ENCODE results near the gene ZSCAN30.

ZSCAN30 gene

DNA sequence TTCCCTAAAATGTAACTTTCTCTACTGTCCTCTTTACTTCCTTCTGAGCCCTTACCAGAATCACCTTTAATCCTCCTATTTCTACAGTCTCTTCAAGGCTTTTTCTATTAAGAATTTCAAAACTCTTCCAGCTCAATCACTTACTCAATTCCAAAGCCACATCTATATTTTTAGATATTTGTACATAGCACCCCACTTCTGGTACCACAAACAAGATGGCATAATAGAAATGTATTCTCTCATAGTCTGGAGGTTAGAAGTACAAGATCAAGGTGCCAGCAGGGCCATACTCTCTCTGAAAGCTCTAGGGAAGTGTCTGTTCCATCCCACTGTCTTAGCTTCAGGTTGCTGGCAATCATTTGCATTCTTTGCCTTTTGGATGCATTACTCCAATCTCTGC, 11.1 kb downstream of the ZSCAN30 start:
- DNase-seq = no peak

DNA sequence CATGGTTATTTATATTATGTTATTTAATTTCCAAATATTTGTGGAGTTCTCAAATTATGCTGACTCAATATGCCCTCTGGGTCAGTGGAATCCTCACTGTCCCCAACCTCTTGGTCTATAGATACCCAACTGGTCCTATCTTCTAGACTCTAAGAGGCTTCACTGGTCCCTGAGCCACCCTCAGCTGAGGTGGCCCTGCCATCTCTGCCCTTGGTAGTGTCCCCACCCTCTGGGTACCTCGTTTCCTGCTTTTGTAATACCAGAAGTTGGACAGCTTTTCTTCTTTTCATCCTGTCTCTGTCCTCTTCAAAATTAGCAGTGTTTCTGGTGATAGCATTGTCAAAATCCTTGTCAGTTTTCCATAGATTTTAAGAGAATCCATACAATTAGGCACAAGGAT, 11.9 kb downstream of the ZSCAN30 start:
- no peak for DNase-seq

DNA sequence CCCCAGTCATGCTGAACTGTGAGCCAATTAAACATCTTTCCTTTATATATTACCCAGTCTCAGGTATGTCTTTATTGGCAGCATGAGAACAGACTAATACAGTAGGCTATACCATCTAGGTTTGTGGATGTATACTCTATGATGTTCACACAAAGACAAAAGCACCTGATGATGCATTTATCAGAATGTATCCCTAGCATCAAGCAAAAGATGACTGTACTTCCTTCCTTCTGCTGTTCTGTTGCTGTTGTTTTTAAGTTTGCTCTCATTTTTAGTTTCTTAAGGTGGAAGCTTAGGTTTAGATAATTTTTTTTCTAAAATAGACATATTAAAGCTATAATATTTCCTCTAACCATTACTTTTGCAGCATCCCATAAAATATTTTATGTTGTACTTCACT, 12.4 kb downstream of the ZSCAN30 start:
- no peak for DNase-seq

DNA sequence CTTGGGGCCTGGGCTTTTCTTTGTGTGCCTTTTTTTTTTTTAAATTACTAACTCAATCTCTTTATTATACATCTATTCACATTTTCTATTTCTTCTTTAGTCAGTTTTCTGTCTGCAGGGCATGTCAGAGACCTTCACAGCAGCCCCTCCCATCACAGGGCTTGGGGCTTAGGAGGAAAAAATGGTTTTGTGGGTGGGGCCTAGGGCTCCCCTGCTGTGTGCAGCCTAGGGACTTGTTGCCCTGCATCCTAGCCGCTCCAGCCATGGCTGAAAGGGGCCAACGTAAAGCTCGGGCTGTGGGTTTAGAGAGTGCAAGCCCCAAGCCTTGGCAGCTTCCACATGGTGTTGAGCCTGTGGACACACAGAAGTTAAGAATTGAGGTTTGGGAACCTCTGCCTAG, 13.8 kb downstream of the ZSCAN30 start:
- DNase-seq = no peak

DNA sequence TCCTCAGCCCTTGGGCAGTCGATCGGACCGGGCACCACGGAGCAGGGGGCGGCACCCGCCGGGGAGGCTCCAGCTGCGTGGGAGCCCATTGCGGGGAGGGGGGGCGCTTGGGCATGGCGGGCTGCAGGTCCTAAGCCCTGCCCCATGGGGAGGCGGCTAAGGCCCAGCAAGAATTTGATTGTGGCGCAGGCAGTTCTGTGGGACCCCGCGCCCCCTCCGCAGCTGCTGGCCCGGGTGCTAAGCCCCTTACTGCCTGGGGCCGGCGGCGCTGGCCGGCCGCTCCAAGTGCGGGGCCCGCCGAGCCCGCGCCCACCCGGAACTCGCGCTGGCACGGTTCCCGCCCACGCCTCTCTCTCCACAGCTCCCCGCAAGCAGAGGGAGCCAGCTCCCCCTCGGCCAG, 18.4 kb downstream of the ZSCAN30 start:
- no peak for DNase-seq

DNA sequence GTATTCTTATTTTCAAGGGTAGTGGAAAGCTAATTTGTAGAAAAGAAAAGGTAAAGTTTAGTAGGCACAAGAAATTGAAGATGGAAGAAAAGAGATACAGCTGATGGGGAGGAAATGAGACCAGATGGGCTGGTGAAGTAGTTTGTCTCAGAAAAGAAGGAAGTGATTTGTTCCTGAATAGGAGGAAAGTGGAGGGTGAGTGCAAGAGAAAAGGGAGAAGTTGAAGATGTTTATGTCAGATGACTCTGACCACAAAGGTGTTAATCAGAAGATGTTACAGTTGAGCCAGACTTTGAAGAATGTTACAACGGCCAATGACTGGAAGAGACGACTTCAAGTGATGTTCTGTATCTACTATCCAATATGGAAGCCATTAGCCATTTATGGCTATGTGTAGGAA, 21.2 kb downstream of the ZSCAN30 start:
- DNase-seq = no peak

DNA sequence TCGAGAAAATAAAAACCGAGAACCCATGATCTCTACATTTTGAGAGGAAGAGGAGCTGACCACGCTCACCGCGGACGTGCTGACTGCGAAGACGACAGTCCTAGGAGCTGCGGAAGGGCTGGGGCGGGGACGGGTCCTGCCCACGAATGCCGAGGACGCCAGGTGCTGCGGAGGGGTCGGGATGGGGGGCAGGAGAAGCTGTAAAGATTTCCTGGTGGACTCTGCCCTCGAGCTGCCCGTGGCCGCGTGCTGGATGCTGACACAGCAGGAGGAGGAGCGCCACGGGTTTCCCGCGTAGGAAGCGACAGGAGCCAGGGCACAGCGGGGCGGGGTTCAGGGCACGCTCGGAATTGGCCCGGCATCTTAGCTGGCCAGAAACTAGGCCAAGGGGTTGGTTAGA, 22.2 kb downstream of the ZSCAN30 start:
- no peak for DNase-seq

DNA sequence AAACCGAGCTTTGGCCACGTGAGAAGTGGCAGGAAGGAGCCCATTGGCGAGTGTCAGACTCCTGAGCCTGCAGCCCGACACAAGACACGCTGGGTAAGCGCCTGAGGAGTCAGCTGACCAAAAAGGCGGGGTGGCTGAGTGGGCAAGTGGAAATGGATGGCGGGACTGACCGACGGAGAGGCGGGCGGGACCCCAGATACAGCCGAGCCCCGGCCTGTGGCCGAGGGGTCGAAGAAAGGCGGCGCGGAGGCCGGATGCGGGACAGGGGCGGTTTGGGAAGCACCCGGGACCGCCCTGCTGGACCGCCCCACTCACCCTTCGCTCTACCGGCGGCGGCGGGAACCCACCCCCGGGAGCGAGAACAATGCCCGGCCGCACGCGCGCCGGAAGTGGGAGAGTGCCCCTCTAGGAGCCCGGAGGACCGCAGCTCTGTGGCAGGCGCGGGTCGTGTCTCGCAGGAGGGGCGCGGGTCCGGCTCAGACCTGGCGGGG, 22.8 kb downstream of the ZSCAN30 start:
- peak; percentile 17 to 30 for DNase-seq

DNA sequence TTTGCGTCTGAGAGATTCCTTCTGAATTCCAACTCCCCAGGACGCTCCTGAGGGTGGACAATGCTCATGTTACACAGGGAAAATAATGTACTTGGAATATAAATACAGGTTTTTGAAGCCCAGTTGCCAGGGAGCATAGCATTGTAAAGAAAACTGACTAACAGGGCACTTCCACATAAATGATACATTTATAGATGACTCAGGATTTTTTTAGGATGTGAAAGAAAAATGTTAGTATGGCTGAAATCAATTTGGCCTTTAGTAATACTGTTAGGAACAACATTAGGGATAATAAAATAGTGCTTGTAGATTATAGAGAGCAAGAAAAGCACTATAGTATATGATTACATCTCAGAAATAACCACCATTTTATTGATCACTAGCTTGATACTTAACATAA, 25.6 kb downstream of the ZSCAN30 start:
- no peak for DNase-seq

DNA sequence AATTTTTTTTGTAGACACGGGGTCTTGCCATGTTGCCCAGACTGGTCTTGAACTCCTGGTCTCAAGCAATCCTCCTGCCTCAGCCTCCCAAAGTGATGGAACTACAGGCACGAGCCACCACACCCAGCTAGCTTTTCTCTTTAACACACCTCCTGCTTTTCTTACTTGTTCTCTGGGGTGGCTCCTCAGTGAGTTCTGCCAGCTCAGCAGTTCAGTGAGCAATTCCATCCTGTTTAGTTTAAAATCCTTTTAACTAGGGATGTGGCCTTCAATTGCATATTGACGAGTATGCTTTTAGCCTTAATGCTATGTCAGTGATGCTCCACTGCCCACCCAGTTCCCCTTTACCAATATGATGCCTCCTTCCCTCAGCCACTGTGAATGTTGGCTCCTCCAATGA, 33.1 kb downstream of the ZSCAN30 start:
- DNase-seq = no peak

DNA sequence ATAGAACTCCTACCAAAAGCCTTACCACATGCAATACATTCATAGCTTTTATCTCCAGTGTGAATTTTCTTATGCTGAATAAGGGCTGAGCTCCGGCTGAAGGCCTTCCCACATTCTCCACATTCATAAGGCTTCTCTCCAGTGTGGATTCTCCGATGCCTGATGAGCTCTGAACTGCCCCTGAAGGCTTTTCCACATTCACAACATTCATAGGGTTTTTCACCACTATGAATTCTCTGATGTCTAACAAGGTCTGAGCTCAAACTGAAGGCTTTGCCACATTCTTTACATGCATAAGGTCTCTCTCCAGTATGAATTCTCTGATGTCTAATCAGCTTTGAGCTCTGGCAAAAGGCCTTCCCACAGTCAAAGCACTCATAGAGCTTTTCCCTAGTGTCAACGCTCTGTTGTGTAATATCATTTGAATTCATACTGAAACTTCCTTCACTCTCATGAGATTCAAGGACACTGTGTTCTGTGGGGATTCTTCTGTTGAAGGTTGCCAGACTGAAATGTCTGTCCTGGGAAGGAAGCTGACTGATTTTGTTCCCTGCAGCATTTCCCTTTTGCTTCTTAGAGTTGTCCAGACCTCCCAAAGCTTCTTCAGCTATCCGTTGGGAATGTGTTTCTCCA, 36.3 kb downstream of the ZSCAN30 start:
- DNase-seq = no peak

DNA sequence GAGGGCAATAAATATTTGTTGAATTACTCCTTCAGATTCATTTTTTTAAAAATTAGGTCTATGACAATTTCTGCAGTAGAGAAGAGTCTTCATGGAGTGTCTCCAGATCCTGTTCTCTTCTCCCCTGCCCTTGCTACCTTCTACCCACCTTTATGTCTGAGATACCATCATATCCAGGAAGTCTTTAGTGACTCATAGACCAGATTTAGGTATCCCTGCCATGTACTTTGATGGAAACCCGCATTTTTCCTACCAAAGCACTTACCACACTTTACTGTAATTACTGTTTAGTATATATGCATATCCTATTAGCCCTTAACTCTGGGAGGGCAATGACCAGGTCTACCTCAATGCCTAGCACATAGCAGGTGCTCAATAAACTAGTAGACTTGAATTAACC, 37.6 kb downstream of the ZSCAN30 start:
- DNase-seq = no peak

DNA sequence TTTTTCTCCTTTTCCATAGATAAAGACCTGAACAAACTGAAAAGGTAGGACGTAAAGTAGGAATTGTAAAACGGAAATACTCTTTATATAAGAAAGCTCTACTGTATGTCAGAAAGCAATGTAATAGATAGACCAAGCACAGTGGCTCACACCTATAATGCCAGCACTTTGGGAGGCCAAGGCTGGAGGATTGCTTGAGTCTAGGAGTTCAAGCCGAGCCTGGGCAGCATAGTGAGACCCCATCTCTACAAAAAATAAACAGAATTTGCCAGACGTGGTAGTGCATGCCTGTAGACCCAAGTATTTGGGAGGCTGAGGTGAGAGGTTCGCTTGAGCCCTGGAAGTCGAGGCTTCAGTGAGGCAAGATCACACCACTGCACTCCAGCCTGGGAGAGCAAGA, 41.6 kb downstream of the ZSCAN30 start:
- no peak for DNase-seq

DNA sequence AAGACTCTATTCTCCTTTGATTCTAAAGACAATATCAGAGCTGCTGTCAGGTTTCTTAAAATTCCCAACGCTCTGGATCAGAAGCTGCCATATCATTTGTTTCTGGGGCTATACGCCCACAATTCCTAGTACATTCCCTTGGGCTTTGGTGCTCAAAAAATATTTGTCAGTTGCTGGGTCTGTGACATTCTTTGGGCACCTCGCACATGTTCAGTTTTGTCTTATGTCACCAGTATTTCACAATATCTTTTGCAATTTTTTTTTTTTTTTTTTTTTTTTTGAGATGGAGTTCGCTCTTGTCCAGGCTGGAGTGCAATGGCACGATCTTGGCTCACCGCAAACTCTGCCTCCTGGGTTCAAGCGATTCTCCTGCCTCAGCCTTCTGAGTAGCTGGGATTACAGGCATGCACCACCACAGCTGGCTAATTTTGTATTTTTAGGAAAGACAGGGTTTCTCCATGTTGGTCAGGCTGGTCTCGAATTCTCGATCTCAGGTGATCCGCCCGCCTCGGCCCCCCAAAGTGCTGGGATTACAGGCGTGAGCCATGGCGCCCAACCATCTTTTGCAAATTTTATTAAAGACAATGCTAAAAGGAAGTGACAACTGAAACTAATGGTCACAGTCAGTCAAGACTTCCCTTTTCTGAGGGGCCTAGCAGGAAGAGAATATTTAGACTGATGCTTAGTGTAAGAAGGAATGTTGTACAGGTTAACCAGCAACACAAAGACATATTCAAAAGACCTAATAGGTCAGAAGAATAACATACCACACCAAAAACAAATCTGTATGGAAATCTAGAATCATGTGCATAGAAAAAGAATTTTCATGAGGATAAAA, 42.4 kb downstream of the ZSCAN30 start:
- peak in 1 of 2 donors; percentile 12 for DNase-seq

DNA sequence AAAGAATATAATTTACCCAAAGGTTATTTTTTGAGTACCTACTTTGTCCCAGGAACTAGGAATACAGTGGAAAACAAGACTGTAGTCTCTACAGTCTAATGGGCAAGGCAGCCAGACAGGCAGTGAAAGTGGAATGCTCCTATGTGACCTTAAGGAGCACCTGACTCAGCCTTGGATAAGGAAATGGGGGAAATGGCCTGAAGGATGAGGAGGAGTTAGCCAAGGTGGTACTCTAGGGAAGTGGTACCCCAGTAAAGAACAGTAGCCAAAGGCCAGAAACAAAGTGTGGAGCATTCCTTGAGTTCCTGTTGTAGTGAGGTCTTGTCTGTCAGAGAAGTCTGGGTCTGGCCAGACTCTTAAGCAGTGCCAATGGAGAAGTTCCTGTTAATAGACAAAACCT, 43.2 kb downstream of the ZSCAN30 start:
- DNase-seq = no peak

DNA sequence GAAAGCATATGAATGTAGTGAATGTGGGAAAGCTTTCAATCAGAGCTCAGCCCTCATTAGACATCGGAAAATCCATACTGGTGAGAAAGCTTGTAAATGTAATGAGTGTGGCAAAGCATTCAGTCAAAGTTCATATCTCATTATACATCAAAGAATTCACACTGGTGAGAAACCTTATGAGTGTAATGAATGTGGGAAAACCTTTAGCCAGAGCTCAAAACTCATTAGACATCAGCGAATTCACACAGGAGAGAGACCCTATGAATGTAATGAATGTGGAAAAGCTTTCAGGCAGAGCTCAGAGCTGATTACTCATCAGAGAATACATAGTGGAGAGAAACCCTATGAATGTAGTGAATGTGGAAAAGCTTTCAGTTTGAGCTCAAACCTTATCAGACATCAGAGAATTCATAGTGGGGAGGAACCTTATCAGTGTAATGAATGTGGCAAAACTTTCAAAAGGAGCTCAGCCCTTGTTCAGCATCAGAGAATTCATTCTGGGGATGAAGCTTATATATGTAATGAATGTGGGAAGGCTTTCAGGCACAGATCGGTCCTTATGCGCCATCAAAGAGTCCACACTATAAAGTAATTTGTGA, 44.2 kb downstream of the ZSCAN30 start:
- DNase-seq = no peak

DNA sequence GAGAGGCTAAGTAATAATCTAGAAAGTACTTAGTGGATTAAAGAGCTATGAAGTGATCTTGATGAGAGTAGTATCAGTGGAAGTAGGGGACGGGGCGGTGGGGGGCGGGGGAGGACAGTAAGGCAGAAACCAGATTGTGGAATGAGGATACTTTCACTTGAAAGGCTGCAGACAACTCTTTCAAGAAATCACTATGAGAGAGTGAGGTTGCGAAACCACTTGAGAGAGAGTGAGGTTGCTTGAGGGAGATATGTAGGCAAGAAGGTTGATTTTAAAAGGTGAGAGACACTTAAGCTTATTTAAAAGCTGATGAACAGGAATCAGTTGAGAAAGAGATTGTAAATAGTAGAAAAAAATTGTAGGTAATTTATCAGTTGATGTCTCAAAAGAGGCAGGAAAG, 45.4 kb downstream of the ZSCAN30 start:
- no peak for DNase-seq

DNA sequence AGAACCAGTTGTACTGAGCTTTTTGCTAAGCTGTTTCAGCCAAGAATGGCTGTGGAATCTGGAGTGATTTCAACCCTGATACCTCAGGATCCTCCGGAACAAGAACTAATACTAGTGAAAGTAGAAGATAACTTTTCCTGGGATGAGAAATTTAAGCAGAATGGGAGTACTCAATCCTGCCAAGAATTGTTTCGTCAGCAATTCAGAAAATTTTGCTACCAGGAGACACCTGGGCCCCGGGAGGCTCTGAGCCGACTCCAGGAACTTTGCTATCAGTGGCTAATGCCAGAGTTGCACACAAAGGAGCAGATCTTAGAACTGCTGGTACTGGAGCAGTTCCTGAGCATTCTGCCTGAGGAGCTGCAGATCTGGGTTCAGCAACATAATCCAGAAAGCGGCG, 47.6 kb downstream of the ZSCAN30 start:
- DNase-seq = no peak

DNA sequence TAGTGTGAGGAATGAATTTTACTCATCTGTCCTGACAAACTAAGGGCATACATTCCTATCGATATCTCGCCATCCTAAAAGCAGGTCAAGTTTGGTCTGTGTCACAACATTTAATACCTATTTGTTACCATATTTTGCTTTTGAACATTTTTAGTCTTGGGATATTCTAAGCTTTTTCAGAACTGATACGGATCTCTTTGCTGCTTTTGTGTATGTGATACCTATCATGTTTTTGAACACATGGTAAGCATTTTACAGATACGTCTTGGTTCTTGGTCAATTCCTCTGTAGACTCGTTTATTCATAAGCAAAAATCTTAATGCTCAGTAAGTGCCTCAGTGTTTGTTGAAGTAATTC, 48.6 kb downstream of the ZSCAN30 start:
- peak; percentile 5 to 14 for DNase-seq

DNA sequence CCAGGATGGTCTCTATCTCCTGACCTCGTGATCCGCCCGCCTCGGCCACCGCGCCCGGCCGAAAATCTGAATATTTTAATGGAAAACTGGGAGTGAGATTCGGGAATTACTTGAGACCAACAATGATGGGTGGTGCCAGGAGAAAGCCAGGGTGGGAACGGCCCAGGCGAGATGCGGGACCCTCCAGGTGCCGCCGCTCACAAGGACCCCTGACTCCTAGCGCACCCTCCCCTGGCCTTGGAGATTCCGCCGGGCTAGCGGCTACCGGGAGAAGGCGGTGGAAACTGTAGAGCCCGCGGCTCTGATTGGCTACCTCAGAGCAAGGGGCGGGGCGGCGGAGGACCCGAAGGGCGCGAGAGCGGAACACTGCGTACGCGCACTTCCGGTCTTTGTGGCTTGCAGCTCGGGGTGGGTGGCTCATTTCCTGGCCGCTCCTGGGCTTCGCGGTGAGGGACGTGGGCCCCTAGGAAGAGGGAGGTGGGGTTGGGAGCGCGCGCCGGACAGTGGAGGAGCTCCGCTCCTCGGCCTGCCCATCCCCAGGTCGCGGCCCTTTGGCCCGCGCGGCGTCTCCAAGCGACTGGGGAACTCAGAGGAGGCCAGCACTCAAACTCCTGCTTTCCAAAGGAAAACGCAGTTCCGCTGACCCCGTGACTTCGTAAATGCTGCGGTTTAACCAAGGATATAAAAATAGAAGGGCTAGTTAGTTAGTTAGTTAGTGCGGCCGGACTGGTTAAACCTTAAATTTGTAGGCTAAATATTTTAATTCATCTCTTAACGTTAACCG, 49.2 kb downstream of the ZSCAN30 start, which contains the start of gene ZNF397:
ZNF397 (plus strand) TSS at position 371 of the 784 bp plus-strand sequence. CDS start 1,437 bp downstream, outside the sequence.
- peak; percentile 96 to 97 for DNase-seq

DNA sequence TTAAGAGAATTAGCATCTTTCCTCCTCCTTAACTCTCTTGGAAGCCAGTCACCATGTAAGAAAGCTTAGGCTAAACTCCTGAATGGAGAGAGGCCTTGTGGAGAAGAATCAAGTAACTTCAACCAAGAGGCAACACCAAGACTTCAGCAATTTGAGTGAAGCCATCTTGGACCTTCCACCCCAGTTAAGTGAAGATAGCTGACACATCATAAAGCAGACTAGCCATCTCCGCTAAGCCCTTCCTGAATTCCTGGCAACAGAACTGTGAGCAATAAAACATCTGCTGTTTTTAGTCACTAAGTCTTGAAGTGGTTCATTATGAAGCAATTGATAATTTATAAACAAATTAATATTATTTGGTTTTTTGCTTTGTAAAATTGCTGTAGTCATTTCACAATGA, 50.7 kb downstream of the ZSCAN30 start:
- no peak for DNase-seq

DNA sequence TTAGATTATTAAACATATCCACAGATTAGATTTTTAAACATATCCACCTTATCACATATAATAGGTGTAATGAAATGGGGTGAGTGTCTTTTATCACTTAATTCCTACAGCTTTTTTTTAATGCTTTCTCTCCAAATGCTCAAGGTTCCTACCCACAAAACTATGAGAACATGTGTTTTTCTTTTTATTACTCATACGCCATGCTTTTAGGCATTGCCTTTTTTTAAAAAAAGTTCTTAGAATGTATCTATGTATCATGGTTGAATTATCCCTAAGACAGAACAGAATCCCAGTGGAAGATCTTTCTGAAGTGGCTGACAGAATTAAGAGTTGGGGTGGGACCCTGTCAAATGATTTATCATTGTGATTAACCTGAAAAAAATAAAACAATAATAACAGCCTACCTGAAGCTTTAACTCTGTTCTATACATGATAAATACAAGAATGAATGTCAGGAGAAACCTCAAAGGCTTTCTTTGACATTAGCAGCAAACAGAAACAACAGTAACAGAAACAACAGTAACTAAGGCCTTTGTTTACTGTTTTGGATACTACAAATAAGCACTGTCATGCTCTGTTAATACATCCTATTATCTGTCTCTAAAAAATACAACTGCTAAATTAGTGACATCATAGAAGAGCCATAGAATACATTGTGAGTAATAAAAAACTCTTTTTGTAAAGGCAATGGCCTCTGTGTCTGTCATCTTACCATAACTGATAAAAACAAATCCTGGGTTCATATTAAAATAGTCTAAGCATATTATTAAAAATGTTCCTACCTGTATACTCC, 53.3 kb downstream of the ZSCAN30 start:
- DNase-seq = no peak
